Stimulated activated CD4-positive, alpha-beta T cell treated with anti-CD3 and anti-CD28 coated beads, Interleukin-4, amount 100 ng/mL, for 24 hours (primary cell): ENCODE results near the gene CHPT1.
"Not testable (repeated sequence)": the region's sequence is repeated elsewhere in the genome, so short reads cannot be mapped to it uniquely, and the experiment has no call there.

Experiments used
- DNase-seq: peaks from one replicate; pipeline ENCODE4 v3.0.0-alpha.2; 2020

CHPT1 gene

DNA sequence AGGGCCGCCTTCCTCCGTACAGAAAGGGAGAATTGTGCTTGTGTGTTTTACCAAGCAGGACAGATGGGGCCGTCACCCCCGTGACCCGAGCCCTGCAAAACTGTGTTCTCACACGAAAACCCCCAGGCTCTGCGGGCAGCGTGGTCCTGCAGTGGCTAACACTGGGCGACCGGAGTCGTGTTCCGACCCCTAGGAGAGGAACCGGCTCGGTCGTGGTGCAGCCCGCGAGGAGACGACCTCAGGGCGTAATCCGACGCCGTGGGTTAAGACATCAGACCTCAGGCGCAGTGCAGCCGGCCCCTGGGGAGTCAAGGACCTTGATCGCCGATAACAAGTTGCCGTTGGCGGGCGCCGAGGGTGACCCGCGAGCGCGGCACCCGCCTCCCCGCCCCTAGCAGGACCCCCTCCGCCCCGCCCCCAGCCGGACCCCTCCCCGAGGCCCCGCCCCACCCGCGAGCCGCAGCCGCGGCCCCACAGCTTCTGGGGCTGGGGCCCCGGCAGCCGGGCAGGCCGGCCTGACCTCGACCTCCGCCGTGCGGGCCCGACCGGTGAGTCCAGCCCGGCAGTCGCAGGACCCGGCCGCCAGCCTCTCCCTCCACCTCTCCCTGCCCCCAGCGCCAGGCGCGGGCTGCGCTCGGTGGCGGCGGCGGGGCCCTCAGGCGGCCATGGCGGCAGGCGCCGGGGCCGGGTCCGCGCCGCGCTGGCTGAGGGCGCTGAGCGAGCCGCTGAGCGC lies at the start of gene CHPT1:
TSS of gene CHPT1 (plus strand) at position 444 of the 733 bp plus-strand sequence. CDS start at position 666, 222 bp downstream.
- peak; percentile 52 for DNase-seq

DNA sequence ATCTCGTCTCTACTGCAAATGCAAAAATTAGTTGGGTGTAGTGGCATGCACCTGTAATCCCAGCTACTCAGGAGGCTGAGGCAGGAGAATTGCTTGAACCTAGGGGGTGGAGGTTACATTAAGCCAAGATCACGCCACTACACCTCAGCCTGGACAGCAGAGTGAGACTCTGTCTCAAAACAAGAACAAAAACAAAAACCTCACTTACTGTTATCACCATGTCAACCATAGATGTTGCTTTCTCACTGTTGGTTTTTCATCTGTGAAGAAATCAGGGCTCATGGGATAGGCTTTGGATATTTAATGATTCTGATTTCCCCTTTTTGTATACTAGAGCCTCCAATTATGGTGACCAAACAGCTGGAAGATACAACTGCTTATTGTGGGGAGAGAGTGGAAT lies 49.7 kb upstream of the CHPT1 start:
- no peak for DNase-seq

DNA sequence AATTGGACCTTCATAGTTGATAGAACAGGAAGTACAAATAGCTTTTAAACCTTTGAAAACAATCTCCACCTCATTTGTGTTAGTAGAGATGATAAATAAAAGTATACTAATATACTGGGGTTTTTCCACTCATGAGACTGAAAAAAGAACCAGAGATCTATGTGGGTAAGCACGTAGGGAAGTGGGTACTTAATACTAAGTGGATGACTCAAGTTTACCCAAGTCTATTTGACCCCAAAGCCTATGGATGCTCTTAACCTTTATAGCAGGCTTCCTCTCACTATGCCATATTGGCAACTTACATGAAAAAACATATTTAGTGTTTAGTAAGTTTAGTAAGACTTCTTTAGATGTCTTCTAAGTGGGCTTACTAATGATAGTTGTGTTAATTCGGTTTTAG lies 49.2 kb upstream of the CHPT1 start:
- DNase-seq, result no peak

DNA sequence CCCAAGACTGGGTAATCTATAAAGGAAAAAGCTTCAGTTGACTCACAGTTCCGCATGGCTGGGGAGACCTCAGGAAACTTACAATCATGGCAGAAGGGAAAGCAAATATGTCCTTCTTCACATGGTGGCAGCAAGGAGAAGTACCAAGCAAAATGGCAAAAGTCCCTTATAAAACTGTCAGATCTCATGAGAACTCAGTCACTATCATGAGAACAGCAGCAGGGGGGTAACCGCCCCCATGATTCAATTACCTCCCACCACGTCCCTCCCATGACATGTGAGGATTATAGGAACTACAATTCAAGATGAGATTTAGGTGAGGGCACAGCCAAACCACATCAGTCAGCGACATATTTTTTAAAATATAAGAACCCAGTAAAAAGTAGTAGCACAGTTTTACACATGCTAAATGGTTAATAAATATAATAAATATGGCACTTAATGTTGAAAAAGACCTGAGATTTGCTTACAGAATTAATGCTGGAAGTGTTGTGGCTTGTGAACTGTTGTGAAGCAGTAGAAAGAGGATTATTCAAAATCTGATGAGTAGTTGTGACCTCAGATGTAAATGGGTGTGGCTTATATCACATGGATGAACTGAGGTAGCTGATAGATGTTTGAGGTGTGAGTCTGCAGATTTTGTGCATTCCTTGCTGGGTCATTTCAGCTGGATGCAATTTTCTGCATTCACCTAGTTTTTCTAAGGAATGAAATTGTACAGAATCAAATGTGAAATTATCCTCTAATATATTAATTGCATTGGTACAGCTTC lies 46.9 kb upstream of the CHPT1 start:
- no peak for DNase-seq

DNA sequence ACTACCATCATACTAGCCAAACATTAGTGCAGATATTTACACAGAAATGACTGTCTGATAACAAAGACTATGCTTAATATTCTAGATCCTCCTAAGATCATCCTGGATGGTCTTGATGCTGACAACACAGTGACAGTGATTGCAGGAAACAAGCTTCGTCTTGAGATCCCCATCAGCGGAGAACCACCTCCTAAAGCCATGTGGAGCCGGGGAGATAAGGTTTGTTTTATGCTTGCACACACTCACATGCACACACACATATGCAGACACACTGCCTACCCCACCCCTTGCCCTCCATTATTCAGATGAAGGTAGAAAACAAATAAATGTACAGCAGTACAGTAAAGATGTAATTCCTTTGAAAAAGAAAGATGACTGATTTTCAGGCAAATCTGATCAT lies 44.4 kb upstream of the CHPT1 start:
- DNase-seq, result no peak

DNA sequence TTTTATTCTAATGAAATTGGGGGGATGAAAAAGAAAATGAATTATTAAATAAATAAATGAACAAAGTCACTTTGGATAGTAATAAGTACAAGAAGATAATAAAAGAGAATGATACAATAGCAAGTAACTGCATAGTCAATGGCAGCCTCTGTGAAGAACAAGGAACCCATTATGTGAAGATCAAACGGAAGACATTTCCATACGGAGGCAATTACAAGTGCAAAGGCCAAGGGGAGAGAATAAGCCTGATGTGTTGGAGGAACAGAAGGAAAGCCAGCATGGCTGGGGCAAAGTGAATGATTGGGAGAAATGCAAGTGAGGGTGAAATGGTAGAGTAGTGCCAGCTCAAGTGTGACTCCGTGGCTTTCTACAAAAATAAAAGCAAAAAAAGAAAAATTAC lies 43.9 kb upstream of the CHPT1 start:
- no peak for DNase-seq

DNA sequence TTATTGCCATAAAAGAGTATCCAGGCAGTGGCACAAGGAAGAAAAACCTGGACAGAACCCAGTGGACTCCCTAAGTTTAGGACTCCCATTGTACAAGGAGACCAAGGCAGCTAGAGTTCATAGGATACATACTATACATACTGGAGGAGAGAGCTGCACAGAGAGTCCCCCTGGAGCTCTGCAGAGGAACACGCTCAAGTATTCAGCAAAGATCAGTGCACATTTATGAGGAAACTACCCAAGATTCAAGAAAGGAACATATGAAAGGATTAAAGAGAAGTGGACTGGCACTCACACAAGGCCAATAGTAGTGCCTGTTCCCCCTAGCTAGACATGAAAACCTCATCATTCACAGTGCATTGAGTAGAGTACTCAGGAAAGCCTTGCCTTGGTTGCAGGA lies 43.0 kb upstream of the CHPT1 start:
- no peak for DNase-seq

DNA sequence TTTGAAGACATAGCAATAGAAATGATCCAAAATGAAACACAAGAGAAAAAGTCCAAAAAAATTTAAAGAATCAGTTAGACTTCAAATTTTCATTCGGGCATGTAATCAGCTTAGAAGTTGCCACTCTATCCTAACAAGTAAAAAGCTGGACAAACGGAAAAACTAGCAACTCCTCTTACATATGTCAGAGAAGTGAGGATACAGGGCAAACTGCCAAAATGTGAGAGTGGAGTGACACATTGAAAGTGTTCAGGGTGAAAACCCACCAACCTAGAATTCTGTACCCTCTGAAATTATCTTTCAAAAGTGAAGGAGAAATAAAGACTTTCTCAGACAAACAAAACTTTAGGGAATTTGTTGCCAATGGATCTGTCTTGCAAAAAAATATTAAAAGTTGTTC lies 42.0 kb upstream of the CHPT1 start:
- no peak for DNase-seq

DNA sequence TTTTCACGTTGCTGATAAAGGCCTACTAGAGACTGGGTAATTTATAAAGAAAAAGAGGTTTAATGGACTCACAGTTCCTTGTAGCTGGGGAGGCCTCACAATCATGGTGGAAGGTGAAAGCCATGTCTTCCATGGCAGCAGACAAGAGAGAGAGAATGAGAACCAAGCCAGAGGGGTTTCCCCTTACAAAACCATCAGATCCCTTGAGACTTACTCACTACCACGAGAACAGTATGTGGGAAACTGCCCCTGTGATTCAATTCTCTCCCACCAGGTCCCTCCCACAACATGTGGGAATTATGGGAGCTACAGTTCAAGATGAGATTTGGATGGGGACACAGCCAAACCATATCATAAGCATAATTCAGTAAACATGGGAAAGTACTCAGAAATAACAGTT lies 36.8 kb upstream of the CHPT1 start:
- DNase-seq, result not testable (repeated sequence)

DNA sequence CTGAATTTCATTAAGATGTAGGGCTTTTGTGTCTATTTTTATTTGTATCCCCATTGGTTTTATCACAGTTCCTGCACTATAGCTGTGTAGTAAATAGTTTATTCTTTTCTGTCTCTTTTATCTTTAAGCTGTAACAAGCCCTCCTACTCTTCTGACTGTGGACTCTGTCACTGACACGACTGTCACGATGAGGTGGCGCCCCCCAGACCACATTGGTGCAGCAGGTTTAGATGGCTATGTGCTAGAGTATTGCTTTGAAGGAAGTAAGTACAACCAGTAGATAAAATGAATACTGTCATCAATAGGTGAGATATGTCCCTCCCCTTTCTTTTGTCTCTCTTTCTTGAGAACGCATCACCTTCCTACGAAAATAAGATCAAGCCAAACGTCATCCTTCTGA lies 34.1 kb upstream of the CHPT1 start:
- DNase-seq, result no peak

DNA sequence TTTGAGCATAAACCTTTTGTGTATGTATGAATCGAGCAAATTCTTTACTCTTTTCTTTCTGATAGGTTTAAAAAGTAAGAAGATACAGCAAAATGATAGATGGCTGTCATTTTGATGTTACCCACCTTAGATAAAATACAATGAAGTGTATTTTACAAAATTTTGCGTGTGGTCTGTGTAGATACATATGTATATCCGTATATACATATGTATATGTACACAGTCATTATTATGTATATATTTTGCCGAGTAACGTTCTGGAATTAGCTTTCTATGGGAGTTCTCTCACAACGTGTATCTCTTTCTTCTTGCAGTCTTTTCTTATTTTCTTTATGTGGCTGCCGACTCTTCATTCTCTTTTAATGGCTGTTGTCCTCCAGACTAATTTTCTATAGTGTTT lies 32.4 kb upstream of the CHPT1 start:
- DNase-seq, result no peak

DNA sequence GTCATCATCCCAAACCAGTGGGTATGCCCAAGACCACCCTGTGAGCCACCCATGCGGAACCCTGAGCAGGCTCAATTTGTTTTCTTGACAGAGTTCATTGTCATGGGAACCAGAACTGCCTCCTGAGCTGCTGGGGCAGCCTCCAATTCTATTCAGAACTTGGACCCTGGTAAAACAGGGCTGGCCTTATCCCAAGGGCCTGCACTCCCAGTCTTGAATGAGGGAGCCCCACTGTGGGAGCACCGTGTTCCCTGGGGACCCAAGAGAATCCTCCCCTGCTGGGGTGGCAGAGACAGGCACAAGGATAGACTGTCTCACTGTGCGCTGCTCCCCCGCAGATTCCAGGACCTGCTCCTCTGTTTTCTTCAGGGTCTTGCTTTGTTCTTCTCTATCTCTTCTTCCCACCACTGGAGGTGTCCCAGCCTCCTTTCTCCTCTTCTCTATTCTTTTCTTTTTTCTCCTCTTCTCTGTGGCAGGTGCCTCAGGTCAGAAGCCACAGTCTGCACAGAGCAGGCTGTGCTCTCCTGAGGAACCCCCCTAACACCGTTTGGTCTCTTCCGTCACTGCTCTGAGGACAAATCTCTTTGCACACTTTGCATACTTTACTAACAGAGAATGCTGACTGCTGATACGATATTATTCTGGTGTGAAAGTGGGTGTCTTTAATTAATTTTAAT lies 31.2 kb upstream of the CHPT1 start:
- no peak for DNase-seq

DNA sequence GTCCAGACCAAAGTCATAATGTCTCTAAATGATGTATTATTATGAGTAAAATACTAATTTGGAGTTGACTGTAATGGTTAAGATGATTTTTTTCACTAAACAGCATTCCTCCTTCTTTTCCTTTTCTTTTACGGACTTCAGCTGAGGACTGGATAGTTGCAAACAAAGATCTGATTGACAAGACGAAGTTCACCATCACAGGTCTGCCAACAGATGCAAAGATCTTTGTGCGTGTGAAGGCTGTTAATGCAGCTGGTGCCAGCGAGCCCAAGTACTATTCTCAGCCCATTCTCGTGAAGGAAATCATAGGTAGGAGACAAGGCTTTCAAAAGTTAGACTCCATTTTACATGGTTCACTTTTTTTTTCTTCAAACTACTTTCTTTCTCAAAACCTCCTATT lies 29.8 kb upstream of the CHPT1 start:
- DNase-seq, result no peak

DNA sequence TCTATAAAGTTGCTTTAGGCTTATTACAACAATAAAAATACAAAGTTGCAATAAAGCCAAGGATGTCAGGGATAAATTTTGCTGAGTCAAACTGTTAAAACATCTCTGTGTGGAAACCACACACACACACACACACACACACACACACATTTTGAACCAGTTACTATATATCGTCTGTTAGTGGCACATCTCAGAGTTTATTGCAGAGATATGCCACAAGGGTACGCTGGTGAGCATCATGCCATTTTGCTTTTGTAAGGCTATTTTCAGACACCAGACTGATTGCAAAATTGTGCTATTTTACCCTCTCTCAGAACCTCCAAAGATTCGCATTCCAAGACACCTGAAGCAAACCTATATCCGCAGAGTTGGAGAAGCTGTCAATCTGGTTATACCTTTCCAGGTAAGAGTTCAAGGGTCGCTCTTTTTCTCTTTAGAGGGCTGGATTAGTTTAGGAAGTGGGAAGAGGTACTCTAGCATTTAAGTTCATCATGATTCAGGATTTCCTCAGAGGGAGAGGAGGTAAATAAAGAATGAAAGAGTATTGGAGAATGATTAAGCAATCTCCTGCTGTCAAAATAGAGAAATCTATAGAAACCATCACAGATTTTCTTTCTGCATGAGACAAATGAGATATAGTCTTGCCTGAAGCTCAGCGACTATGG lies 27.3 kb upstream of the CHPT1 start:
- DNase-seq, result peak; percentile 27

DNA sequence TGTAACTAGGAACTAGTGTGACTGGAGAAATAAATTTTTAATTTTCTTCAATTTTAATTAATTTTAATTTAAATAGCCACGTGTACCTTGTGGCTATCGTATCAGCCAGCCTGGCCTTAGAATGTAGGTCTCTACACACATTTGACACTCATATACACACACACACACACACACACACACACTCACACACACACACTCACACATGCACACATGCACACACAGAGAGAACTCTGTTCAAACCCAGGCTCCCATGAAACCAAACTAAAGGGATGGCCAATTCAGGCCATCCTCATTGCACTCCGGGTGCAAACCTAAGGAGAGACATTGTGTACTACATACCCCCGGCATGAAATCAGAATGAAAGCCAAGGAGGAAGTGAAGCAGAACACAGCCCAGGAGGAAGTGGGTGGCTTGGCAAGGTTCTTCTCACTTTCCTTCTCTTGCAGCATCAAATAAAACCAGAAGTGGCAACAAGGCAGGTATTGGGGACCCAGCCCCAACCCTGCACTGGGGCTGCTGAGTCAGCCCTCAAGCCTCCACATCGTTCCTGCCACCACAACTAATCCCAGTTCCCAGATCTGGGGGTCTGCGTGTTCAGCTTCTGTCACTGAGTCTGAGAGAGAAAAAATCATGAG lies 26.2 kb upstream of the CHPT1 start:
- peak; percentile 5 for DNase-seq

DNA sequence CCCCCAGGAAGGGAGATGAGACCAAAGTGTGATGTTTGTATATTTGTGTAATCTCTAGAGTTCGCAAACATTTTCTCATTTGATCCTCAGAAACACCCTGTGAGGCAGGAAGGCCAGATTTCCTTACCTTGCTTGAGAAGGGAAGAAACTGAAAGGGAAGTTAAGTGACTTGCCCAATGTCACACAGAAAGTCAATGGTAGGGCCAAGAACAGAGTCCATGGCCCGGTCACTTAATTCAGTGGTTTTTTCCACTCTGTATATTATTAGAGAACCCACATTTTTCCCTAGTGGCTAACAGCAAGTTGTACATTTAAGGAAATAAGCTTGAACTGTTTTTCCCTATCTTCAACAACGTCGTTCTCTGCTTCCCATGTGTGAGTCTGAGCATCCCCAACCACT lies 25.6 kb upstream of the CHPT1 start:
- no peak for DNase-seq

DNA sequence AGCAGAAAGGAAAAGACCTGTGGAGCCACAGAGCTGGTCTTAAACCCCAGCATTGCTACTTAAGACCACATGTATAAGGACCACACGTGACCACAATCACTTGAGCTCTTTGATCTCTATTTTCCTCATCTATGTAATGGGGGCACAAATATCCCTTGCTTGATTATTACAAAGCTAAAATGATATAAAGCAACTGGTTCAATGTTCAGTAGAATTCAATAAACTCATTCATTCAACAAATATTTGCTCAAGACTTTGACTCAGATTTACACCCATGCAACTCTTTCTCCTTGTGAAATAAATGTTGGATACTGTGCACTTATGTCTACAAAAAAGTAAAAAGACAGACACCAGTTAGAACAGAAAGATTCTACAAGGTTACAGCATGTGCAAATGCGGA lies 21.9 kb upstream of the CHPT1 start:
- no peak for DNase-seq

DNA sequence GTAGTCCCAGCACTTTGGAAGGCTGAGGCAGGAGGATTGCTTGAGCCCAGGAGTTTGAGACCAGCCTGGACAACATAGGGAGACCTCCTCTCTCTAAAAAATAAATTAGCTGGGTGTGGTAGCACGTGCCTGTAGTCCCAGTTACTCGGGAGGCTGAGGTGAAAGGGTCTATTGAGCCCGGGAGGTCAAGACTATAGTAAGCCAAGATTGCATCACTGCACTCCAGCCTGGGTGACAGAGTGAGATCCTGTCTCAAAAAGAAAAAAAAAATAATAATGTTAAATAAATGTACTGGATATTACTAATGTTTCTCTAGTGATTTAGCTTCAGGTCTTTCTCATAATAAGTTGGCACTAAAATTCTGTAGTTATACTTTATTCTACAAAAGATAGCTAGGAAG lies 20.9 kb upstream of the CHPT1 start:
- DNase-seq, result not testable (repeated sequence)

DNA sequence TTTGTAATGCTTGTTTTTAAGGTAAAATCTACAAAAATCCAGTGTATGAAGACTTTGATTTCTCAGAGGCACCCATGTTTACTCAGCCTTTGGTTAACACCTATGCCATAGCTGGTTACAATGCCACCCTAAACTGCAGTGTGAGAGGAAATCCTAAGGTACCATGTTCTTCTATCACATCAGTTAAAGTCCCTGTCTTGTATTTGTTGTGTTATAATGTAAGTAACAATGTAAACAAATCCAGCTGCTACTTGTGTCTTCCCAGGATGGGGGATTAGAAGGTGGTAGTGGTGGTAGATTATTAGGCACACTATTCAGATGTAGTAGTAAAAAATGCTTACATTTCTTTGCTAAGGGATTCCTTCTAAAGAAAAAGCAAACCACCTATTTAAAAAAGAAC lies 19.4 kb upstream of the CHPT1 start:
- no peak for DNase-seq

DNA sequence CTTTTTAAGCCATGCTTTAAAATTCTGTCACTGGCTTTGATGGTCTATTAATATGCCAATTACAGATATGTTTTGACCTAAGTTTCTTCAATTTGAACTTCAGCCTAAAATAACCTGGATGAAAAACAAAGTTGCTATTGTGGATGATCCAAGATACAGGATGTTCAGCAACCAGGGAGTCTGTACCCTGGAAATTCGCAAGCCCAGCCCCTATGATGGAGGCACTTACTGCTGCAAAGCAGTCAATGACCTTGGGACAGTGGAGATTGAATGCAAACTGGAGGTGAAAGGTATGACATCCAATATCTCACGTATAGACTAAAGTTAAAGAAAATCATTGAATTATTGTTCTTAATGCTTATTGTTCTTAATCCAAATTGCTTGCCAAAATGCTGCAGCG lies 17.2 kb upstream of the CHPT1 start:
- DNase-seq, result no peak

DNA sequence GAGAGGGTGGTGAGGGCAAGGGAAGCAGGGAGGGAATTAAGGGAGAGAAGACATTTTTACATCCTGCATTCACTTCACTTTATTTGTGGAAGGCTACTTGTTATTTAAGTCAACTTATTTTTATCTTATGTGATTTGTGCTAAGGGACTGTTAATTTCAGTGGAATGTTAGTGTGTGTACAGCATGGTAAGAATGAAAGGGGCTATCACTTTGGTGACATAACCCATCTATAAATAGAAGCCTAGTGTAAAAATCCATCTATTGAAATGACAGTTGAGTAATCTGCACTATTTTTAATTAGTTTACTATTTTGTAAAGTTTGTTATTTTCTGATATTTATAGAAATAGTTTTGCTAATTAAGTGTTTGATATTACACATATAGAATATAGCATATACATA lies 16.8 kb upstream of the CHPT1 start:
- DNase-seq, result no peak

DNA sequence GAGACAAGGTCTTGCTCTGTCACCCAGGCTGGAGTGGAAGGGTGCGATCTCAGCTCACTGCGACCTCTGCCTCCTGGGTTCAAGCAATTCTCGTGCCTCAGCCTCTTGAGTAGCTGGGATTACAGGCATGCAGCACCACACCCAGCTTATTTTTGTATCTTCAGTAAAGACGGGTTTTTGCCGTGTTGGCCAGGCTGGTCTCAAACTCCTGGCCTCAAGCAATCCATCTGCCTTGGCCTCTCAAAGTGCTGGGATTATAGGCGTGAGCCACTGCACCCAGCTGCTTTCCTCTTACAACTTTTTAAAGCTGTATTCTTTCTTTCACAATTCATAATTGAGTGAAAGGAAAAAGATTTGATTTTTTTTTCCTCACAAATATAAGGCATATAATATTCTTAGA lies 15.8 kb upstream of the CHPT1 start:
- not testable (repeated sequence) for DNase-seq

DNA sequence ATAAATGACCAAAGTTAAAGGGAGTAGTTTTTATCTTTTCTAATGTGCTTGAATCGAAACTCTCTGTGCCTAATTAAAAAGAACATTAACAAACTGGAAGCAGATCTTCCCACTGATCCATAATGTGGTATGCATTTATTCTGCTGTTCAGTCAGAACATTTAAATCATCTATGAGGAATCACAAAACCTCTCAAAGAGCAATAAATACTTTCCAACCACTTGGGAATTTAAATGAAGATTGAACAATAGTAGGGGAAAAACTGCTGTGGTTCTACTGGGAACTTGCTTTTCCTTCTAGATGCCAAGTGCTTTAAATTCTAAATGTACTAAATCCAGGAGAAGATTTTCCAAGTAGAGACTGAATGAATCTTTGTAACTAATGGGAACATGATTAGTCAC lies 12.3 kb upstream of the CHPT1 start:
- no peak for DNase-seq
